Bronchial epithelial cell (primary cell): ENCODE measurements around the gene ACSL5. TPM values are rescaled to one million over a fixed set of nuclear protein-coding genes. Genes with fewer than 3 reads are reported as not detected.

Experiments
- DNase-seq: peaks from one replicate; pipeline ENCODE4 v3.0.0-alpha.2; 2010; ENCODE audit warnings: low read depth
- FAIRE-seq: peaks from 2 replicates; lab custom pipeline; 2011; peaks lifted over from hg19 to GRCh38; lab: Jason Lieb, UNC
- H3K27me3 ChIP-seq: 2 replicates; pipeline ENCODE4 v1.5.1; 2011; ENCODE audit warnings: low read length; ENCODE audit not compliant: control insufficient read depth, insufficient read depth
- H3K36me3 ChIP-seq: 2 replicates; pipeline ENCODE4 v1.5.1; 2011; ENCODE audit warnings: low read length; ENCODE audit not compliant: control insufficient read depth, insufficient read depth
- H3K4me3 ChIP-seq: 2 replicates; pipeline ENCODE4 v1.5.1; 2011; ENCODE audit warnings: mild to moderate bottlenecking, low read depth, low read length, control low read depth
- CTCF ChIP-seq: IDR thresholded peaks from 2 replicates; pipeline ENCODE4 v1.5.1; 2011; ENCODE audit warnings: mild to moderate bottlenecking, moderate library complexity, low read length, control low read depth, inconsistent platforms; ENCODE audit not compliant: insufficient read depth, severe bottlenecking
- total RNA-seq: library from RNA; depleted of rRNA; stranded (reverse); fragments of >200 nt; gene quantifications from 2 replicates; pipeline ENCODE4 v1.2.1, GENCODE V29; 2014

ACSL5 gene
- total RNA-seq, 1 donor from 2014 or later: under 0.01 TPM

DNA sequence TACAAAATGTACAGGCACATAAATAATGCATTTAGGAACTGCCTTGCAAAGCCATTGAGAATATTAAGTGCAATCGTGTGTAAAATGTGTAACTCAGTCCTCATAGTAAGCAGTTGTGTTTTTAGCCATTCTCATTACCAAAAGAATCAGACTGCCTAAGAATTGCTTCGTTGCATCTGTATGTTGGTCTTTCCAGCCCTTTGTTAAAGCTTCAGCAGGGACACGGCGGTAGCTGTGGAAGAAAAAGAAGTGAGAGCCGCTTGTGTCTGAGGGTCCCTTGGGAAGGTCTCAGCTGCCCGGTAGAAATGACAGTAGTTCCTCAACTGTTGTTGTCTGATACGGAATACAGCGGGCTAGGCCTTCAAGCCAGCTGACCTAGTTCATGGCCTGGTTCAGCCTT, 22.8 kb upstream of the ACSL5 start:
- Histone ChIP-seq H3K36me3 (no peaks in the 10 kb centered on the region), H3K27me3 (no peaks in the 10 kb centered on the region), H3K4me3 (no peak overlapping the region)
- DNase-seq (no peak), FAIRE-seq (no peak)
- no peak for TF ChIP-seq CTCF

GRCh38 chr10:112352044-112352443, 21.9 kb upstream of the ACSL5 start:
- Histone ChIP-seq H3K27me3 (no peaks in the 10 kb centered on the region), H3K4me3 (no peak overlapping the region), H3K36me3 (no peaks in the 10 kb centered on the region)
- FAIRE-seq (no peak), DNase-seq (no peak)
- no peak for TF ChIP-seq CTCF

DNA sequence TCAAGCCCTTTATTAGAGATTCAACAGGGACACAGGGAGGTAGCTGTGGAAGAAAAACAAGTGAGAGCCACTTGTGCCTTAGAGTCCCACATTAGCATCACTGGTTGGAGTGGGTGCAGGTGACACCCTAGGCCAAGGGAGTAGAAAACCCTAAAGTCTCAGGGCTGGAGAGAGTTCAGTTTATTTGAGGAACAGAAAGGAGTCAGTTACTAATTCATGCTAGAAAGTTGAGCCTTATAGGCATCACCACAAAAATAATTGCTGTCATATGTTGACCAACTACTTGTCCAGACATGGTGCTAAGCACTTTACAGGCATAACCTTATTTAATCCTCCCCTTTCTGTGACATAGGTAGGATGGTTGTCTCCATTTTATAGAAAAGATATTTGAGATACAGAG, 20.9 kb upstream of the ACSL5 start:
- no peaks in the 10 kb centered on the region for H3K27me3 ChIP-seq
- H3K36me3 ChIP-seq: no peaks in the 10 kb centered on the region
- no peak overlapping the region for H3K4me3 ChIP-seq
- no peak for TF ChIP-seq CTCF
- DNase-seq (no peak), FAIRE-seq (no peak)

DNA sequence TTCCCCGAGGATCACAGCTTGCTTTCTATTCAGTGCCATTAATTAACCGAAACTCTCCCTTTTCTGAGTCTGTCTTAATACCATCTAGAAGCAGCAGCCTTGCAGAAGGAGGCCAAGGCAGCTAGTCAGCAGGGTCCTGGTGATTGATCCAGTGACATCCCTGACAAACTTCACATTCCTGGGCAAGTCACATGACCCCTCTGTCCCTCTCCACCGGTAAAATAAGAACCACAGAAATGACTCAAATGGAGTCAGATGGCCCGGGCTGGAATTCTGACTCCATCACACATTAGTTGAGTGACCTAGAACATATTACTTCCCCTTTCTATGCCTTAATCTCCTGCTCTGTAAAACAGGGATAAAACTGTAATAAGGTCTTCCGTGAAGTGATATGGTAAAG, 17.2 kb upstream of the ACSL5 start:
- FAIRE-seq: no peak
- no peak overlapping the region for H3K4me3 ChIP-seq
- no peak for DNase-seq
- TF ChIP-seq CTCF: no peak
- H3K27me3 ChIP-seq: no peaks in the 10 kb centered on the region
- no peaks in the 10 kb centered on the region for H3K36me3 ChIP-seq

DNA sequence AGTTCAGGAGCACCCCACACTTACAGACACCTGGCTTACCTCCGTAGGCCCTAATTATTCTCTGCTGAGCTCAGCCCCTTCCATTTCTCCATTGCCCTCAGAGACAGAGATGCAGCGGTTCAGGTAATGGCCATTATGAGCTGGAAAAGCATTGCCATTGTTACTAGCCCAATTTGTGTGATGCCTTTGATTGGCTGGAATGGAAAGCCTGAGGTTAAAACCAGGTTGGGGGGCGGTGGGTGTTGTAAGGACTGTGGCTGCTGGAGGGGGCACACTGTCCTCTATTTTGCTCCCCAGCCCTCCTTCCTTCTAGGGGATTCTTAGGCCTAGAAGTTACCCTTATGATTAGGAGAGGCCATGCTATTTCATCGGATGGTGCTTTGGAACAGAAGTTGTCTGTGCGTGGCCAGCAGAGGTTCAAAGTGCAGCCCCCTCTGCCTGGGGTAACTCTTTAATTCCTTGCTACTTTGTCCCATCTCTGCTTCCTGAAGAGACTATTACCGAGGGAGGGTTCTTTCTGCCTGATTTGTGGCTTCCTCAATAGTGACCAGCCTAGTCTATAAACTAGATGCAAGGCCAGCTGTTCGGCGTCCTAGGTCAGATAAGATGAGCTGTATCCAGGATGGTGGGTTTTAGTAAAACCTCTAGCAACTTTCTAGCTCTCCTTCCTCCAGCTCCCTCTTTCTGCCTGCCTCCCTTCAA, 14.2 kb upstream of the ACSL5 start:
- Histone ChIP-seq H3K4me3 (no peak overlapping the region), H3K36me3 (no peaks in the 10 kb centered on the region), H3K27me3 (no peaks in the 10 kb centered on the region)
- TF ChIP-seq CTCF: no peak
- no peak for FAIRE-seq
- no peak for DNase-seq
